OCI-LY7 (cell line): ENCODE measurements around the gene EPS8L2.

Experiments
- EZH2phosphoT487 ChIP-seq: fragments of 200-600 bp; sonication (generic); IDR thresholded peaks from 2 replicates; pipeline ENCODE4 v1.6.1; 2018; ENCODE audit warnings: low read depth, borderline replicate concordance, mild to moderate bottlenecking, mixed run types, antibody characterized with exemption, low read length, moderate library complexity, mixed read lengths
- TF ChIP-seq, protein P1 (sequence below): fragments of 200-600 bp; sonication (generic); conservative IDR thresholded peaks from 2 replicates; pipeline ENCODE4 v1.5.1; 2014; ENCODE audit warnings: mild to moderate bottlenecking, antibody characterized with exemption, low read length, moderate library complexity, mixed read lengths

DNA sequence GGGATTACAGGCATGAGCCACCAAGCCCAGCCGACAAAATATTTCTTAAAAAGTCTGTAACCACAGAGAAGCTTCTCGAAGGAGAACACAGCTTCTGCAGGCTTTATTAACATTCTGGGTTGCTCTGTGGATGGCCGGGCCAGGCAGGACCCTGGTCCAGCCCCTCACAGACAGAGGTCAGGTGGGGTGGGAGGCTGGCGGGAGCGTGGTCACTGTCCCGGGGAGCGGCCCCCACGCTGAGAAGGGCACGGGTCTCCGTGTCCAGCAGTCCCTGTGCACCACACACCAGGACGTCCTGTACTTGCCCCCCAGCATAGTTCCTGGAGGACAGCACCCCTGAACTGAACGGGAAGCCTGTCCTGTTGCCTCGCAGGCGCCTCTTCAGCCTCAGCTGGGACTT, 49.6 kb upstream of the EPS8L2 start:
- TF ChIP-seq EZH2phosphoT487: no peak
- TF ChIP-seq, protein P1, sequence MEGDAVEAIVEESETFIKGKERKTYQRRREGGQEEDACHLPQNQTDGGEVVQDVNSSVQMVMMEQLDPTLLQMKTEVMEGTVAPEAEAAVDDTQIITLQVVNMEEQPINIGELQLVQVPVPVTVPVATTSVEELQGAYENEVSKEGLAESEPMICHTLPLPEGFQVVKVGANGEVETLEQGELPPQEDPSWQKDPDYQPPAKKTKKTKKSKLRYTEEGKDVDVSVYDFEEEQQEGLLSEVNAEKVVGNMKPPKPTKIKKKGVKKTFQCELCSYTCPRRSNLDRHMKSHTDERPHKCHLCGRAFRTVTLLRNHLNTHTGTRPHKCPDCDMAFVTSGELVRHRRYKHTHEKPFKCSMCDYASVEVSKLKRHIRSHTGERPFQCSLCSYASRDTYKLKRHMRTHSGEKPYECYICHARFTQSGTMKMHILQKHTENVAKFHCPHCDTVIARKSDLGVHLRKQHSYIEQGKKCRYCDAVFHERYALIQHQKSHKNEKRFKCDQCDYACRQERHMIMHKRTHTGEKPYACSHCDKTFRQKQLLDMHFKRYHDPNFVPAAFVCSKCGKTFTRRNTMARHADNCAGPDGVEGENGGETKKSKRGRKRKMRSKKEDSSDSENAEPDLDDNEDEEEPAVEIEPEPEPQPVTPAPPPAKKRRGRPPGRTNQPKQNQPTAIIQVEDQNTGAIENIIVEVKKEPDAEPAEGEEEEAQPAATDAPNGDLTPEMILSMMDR: no peak
